Muscle of leg (tissue), 11 donors: Measurements from ENCODE around the gene PRELP. TPM values are rescaled to one million over a fixed set of nuclear protein-coding genes. Genes with fewer than 3 reads are reported as not detected.
A peak's percentile ranks its signal among the peaks of the same experiment; 100 is the strongest.

Experiments used
- DNase-seq: peaks from one replicate; pipeline ENCODE4 v3.0.0; 2013
- H3K27ac ChIP-seq: one replicate; pipeline ENCODE4 v1.5.1; 2013; ENCODE audit warnings: mild to moderate bottlenecking, low read length, control low read depth
- H3K27me3 ChIP-seq: one replicate; pipeline ENCODE4 v1.6.1; 2013; ENCODE audit warnings: low read length; ENCODE audit not compliant: control insufficient read depth, insufficient read depth
- H3K36me3 ChIP-seq: one replicate; pipeline ENCODE4 v1.6.1; 2013; ENCODE audit warnings: low read length; ENCODE audit not compliant: control insufficient read depth, insufficient read depth
- H3K4me1 ChIP-seq: one replicate; pipeline ENCODE4 v1.6.1; 2013; ENCODE audit warnings: low read length; ENCODE audit not compliant: control insufficient read depth, insufficient read depth
- H3K4me3 ChIP-seq: one replicate; pipeline ENCODE4 v1.5.1; 2013; ENCODE audit warnings: low read length, control low read depth
- H3K9me3 ChIP-seq: replicated peaks from 2 replicates; pipeline ENCODE4 v1.6.1; 2013; ENCODE audit warnings: low read depth, low read length; ENCODE audit not compliant: control insufficient read depth
- WGBS: methylation state at CpG from one replicate; pipeline ENCODE4 v1.1.5; 2013; ENCODE audit warnings: missing lambda C conversion rate; ENCODE audit not compliant: insufficient coverage; 5-methylcytosine and 5-hydroxymethylcytosine counted together
- polyA plus RNA-seq, 8 donors: library from polyadenylated mRNA; unstranded; fragments of 120-200 nt; gene quantifications; one replicate each; pipeline versions ENCODE4 v1.2.1 to v1.2.3, GENCODE V29; 2013; ENCODE audit warnings: inconsistent platforms in 1 of 8, low replicate concordance in 1 of 8; ENCODE audit not compliant: insufficient read length in 8 of 8, insufficient read depth in 1 of 8
- total RNA-seq: library from RNA; stranded (reverse); fragments of 120-200 nt; gene quantifications from one replicate; pipeline ENCODE4 v1.2.4, GENCODE V29; 2013

The PRELP gene
- total and polyA plus RNA-seq, 9 donors = 0.82 to 9.3 (median 2.7) TPM

- H3K9me3 ChIP-seq = no peaks in the 10 kb centered on the region
- DNase-seq = no peak
- peaks cover 4% of the 10 kb centered on the region for H3K4me1 ChIP-seq
- no peak overlapping the region for H3K27ac ChIP-seq
- WGBS = 91% methylated on average over 6 of the region's 7 CpGs
- peaks cover 3% of the 10 kb centered on the region for H3K27me3 ChIP-seq
- H3K4me3 ChIP-seq = no peak overlapping the region
- H3K36me3 ChIP-seq = no peaks in the 10 kb centered on the region
These were observed 24.2 kb downstream of the PRELP start for GRCh38 chr1:203499643-203500278.

DNA sequence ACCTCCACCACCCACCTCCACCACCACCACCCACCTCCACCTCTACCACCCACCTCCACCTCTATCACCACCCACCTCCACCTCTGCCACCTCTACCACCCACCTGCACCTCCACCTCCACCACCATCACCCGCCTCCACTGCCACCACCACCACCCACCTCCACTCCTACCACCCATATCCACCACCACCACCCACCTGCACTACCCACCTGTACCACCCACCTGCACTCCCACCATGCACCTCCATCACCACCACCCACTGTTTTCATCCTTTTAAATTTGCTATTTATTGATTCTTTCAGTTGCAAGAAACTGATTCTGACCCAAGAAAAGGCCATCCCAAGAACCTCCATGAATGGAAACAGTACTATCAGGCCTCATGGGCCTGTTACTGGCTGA, 24.7 kb downstream of the PRELP start:
- Histone ChIP-seq H3K27ac (no peak overlapping the region), H3K27me3 (peaks cover 3% of the 10 kb centered on the region), H3K4me3 (no peak overlapping the region), H3K9me3 (no peaks in the 10 kb centered on the region), H3K4me1 (peaks cover 7% of the 10 kb centered on the region), H3K36me3 (no peaks in the 10 kb centered on the region)
- no peak for DNase-seq
- WGBS = 94% methylated on average over 1 of the region's 1 CpG

GRCh38 chr1:203503836-203504235, 28.2 kb downstream of the PRELP start:
- Histone ChIP-seq H3K27ac (no peak overlapping the region), H3K4me3 (no peak overlapping the region), H3K9me3 (no peaks in the 10 kb centered on the region), H3K36me3 (no peaks in the 10 kb centered on the region), H3K4me1 (peaks cover 43% of the 10 kb centered on the region), H3K27me3 (no peaks in the 10 kb centered on the region)
- 79% methylated on average over 2 of the region's 3 CpGs for WGBS
- DNase-seq = no peak

GRCh38 chr1:203504400-203505250, 29.0 kb downstream of the PRELP start:
- H3K4me3 ChIP-seq = no peak overlapping the region
- no peaks in the 10 kb centered on the region for H3K9me3 ChIP-seq
- peaks cover 48% of the 10 kb centered on the region for H3K4me1 ChIP-seq
- H3K27ac ChIP-seq = no peak overlapping the region
- H3K27me3 ChIP-seq = no peaks in the 10 kb centered on the region
- H3K36me3 ChIP-seq = no peaks in the 10 kb centered on the region
- WGBS = 2% methylated on average over 4 of the region's 12 CpGs
- peak; percentile 87 for DNase-seq

GRCh38 chr1:203505526-203506204, 30.1 kb downstream of the PRELP start:
- Histone ChIP-seq H3K27ac (peak overlapping the region; percentile 31), H3K36me3 (no peaks in the 10 kb centered on the region), H3K27me3 (no peaks in the 10 kb centered on the region), H3K4me3 (no peak overlapping the region), H3K4me1 (peaks cover 48% of the 10 kb centered on the region), H3K9me3 (no peaks in the 10 kb centered on the region)
- DNase-seq = no peak
- 100% methylated on average over 1 of the region's 8 CpGs for WGBS

DNA sequence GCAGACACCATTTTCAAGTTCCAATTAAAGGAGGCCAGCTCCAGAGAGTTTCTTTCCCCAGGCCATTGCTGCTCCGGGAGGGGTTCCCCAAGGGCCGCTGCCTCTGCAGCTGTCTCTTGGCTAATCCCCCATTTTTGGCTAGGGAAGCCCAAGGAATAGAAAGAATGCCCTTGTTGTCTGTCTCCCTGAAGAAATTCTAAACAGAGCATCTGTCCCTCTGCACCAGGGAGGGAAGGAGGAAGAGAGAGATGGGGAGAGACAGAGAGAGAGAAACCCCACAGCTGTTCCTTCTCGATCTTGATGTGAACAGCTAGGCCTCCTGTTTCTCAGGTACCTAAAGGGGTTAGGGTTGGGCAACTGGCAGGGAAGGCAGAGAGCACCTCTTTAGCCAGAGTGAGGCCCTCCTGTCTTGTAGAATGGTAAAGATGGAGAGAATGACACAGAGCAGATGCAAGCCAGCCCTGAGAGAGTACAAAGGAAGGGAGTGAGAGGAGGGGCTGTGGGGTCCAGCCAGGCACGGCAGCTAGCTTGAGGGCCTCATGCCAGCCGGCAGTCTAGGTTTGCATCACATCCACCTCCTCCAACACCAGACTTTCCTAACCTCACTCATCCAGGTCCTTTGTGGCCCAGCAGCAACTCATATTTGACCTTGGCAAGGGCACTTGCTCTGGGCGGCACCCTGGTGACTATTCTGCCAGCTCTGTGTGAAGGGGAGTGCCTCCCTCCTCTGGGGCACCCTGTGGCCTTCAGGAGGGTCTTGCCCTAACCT, 31.4 kb downstream of the PRELP start:
- H3K36me3 ChIP-seq = no peaks in the 10 kb centered on the region
- H3K4me1 ChIP-seq = peaks cover 51% of the 10 kb centered on the region
- no peaks in the 10 kb centered on the region for H3K27me3 ChIP-seq
- peak; percentile 73 for DNase-seq
- H3K27ac ChIP-seq = peak overlapping the region; percentile 84
- no peaks in the 10 kb centered on the region for H3K9me3 ChIP-seq
- H3K4me3 ChIP-seq = no peak overlapping the region
- WGBS = no CpG with 5 or more reads among the region's 6 CpGs

DNA sequence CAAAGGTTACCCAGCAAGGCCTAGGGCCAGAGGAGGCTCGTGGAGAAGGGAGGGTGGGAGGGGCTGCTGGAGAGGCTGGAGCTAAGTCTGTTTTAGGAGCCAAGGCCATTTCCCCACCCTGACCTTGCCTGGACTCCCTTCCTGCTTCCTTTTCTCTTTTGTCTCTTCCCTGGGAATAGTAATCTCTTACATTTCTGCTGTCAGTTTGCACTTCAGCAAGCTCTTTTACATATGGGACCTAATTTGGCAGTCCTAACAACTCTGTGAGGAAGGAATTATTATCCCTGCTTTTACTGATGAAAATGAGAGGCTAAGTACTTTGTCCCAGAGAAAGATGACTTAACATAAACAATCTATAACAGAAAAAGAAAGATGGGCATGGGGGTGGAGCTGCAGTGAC, 32.2 kb downstream of the PRELP start:
- Histone ChIP-seq H3K36me3 (no peaks in the 10 kb centered on the region), H3K9me3 (no peaks in the 10 kb centered on the region), H3K27me3 (no peaks in the 10 kb centered on the region), H3K4me3 (no peak overlapping the region), H3K4me1 (peaks cover 58% of the 10 kb centered on the region), H3K27ac (peak overlapping the region; percentile 84)
- peak; percentile 67 for DNase-seq
- WGBS = no CpG with 5 or more reads among the region's 1 CpG

GRCh38 chr1:203508463-203509073, 33.0 kb downstream of the PRELP start:
- Histone ChIP-seq H3K27me3 (no peaks in the 10 kb centered on the region), H3K36me3 (no peaks in the 10 kb centered on the region), H3K4me1 (peaks cover 66% of the 10 kb centered on the region), H3K27ac (peak overlapping the region; percentile 67), H3K9me3 (no peaks in the 10 kb centered on the region), H3K4me3 (no peak overlapping the region)
- no peak for DNase-seq
- 63% methylated on average over 10 of the region's 10 CpGs for WGBS

DNA sequence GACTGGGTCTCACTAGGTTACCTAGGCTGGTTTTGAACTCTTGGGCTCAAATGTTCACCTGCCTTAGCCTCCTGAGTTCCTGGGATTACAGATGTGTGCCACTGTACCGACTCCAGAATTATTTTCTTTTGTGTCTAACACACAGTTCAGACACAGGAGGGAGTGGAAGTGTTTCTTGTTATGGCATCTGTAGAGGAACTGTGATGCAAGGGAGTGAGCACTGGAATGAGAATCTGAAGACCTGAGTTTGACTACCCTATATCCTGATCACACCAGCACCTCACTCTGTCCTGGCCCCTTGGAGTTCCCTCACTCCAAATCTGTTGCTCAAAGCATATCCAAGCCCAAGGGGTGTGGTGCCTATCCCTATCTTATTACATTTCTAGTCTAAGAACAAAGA, 33.5 kb downstream of the PRELP start:
- no peaks in the 10 kb centered on the region for H3K36me3 ChIP-seq
- peak overlapping the region; percentile 67 for H3K27ac ChIP-seq
- H3K27me3 ChIP-seq = no peaks in the 10 kb centered on the region
- no peak overlapping the region for H3K4me3 ChIP-seq
- WGBS = no CpG with 5 or more reads among the region's 1 CpG
- H3K4me1 ChIP-seq = peaks cover 72% of the 10 kb centered on the region
- no peaks in the 10 kb centered on the region for H3K9me3 ChIP-seq
- DNase-seq = no peak
